NCI-H2227 (cell line): ENCODE measurements around the gene LMLN.
"Not testable (repeated sequence)": the region's sequence is repeated elsewhere in the genome, so short reads cannot be mapped to it uniquely, and the experiment has no call there.

ENCODE experiments used
- DNase-seq: peaks from one replicate; lab custom pipeline; 2025; ENCODE audit not compliant: unreplicated experiment; lab: John Stamatoyannopoulos, UW

LMLN gene

DNA sequence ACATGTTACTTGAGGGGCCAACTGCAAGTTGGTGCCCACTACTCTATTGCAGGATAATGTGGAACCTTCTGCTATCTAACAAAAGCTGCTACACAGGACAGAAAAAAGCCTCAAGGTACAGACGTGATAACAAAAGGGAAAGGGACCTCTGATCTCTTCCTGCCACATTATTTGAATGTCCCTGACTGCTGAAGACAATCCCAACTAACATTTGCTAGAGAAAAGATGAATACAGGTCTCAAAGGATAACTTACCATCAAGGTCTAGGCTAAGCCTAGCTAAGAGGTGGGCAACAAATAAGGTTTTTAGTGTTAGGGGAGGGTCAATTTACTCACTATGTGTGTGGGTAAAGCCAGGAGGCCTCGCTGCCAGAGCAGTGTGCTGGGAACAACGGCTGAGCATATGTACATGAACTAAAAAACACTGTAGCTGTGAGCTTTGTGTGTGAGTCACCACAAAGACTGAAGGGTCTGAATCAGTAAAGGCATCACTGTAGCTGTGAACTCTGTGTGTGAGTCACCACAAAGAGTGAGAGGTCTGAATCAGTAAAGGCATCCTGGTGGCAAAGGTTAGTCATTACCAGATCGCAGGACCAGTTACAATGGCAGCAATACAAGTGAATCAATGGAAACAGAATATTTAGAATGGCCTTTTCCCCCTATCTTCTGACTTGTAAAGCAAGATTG lies 111.7 kb downstream of the LMLN start:
- DNase-seq, result no peak

GRCh38 chr3:198076722-198077308 lies 116.8 kb downstream of the LMLN start:
- DNase-seq, result no peak

DNA sequence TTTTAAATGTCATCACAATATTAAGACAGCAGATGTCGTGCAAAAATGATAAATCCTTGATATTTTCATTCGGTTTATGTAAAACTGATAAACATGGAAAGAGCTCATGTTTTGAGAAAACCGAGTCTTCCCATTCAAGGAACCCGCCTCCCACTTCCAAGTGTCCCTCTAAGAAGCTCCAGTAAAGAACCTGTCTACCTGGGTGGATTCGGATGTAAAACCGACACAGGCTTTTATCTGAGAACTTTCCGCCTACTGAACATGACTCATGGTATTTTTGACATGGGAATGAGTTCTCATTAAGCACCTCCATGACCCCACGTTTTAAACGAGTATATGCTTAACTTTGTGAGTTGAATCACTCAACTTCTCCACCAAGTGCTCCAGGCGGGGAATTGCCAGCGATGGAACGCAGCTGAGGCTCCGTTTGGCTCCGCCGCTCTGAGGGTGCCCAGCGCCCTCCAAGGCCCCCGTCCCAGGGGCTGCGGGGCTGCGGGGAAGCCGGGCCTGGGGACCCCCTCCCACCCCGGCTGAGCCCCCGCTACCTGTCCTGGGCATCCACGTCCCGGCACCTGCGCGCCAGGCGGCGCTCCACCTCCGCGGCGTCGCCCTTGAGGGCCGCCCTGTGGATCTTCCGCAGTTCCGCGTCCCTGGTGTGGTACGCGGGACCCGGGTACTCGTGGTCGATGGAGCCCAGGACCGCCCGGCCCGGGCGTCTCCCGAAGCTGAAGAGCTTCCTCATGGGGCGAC lies 119.9 kb downstream of the LMLN start:
- DNase-seq, result peak; percentile 55

- peak; percentile 82 for DNase-seq
Observed at GRCh38 chr3:198080521-198081384, 120.7 kb downstream of the LMLN start.

- DNase-seq, result no peak
Observed at GRCh38 chr3:198081421-198081844, 121.4 kb downstream of the LMLN start.

- not testable (repeated sequence) for DNase-seq
Observed at GRCh38 chr3:198082226-198082625, 122.2 kb downstream of the LMLN start.

DNA sequence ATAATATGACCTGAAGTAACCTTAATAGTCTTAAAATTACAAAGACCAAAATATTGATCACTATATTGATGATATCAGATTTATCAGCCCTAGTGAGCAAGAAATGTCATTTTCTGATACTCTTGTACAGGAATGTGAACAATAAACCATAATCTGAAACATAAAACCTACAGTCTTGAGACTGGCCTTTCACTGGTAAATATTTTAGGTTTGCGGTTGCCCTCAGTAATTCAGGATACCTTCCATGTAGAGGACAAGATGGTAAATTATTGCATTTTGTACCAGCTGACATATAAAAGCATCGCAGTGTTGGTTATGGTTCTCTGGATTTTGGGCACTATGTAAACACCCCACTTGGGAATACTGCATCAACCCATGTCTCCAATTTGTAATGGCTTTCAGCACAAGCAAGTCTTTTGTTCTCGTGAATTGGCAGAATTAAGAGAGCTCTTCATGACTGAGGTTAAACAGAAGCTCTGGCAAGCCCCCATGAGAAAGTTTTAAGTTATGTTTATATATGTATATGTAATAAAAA lies 128.5 kb downstream of the LMLN start:
- no peak for DNase-seq

DNA sequence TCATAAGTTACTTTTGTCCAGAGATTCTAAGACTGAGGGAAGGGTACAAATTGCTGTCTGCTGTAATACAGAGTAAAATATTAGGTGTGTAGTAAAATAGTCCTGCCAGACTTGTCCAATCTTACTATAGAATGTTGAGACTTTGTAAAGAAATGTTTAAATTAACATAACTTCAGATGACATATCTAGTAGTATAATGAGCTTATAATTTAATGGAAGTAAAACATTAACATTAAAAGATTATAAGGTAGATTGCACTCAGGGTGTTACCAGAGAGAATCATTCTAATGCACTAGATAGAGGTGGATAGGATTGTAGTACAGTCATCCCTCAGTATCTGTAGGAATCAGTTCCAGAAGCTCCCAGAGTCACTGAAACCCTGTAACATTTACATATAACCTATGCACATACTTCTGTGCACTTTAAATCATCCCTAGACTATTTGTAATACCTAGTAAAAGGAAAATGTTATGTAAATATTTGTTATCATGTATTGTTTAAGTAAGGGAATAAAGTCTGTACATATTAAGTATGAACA lies 130.8 kb downstream of the LMLN start:
- DNase-seq, result no peak

GRCh38 chr3:198092276-198092675 lies 132.3 kb downstream of the LMLN start:
- no peak for DNase-seq

GRCh38 chr3:198093112-198093679 lies 133.2 kb downstream of the LMLN start:
- DNase-seq, result no peak
